Measurements from ENCODE around the gene UBLCP1.

UBLCP1 gene

GRCh38 chr5:159257629-159258283 lies 5.3 kb upstream of the UBLCP1 start:
- TF ChIP-seq TAF1 (IDR thresholded peaks at IDR 0.05; ENCODE audit: borderline replicate concordance, insufficient read depth, low read length) (no peak), FOXP2 (optimal IDR thresholded peaks at IDR 0.05; ENCODE audit: borderline replicate concordance, extremely low read depth, extremely low read length, insufficient read depth) (no peak), POLR2AphosphoS5 (IDR thresholded peaks at IDR 0.05; ENCODE audit: low read depth, low read length) (no peak), SIN3A (IDR thresholded peaks at IDR 0.05; ENCODE audit: borderline replicate concordance, insufficient read depth, low read length) (no peak), REST (IDR thresholded peaks at IDR 0.05; ENCODE audit: insufficient read depth in 1 of 2, low read depth in 2 of 2, low read length in 2 of 2) (no peak)

GRCh38 chr5:159258361-159258760 lies 4.7 kb upstream of the UBLCP1 start:
- no peak for TF ChIP-seq FOXP2 (optimal IDR thresholded peaks at IDR 0.05; ENCODE audit: borderline replicate concordance, extremely low read depth, extremely low read length, insufficient read depth)
- TF ChIP-seq POLR2AphosphoS5 (IDR thresholded peaks at IDR 0.05; ENCODE audit: low read depth, low read length), result no peak
- no peak for TF ChIP-seq TAF1 (IDR thresholded peaks at IDR 0.05; ENCODE audit: borderline replicate concordance, insufficient read depth, low read length)
- TF ChIP-seq REST (IDR thresholded peaks at IDR 0.05; ENCODE audit: insufficient read depth in 1 of 2, low read depth in 2 of 2, low read length in 2 of 2), result no peak
- TF ChIP-seq SIN3A (IDR thresholded peaks at IDR 0.05; ENCODE audit: borderline replicate concordance, insufficient read depth, low read length), result no peak

- no peak for TF ChIP-seq FOXP2 (optimal IDR thresholded peaks at IDR 0.05; ENCODE audit: borderline replicate concordance, extremely low read depth, extremely low read length, insufficient read depth)
- no peak for TF ChIP-seq REST (IDR thresholded peaks at IDR 0.05; ENCODE audit: insufficient read depth in 1 of 2, low read depth in 2 of 2, low read length in 2 of 2)
- no peak for TF ChIP-seq POLR2AphosphoS5 (IDR thresholded peaks at IDR 0.05; ENCODE audit: low read depth, low read length)
- no peak for TF ChIP-seq SIN3A (IDR thresholded peaks at IDR 0.05; ENCODE audit: borderline replicate concordance, insufficient read depth, low read length)
- TF ChIP-seq TAF1 (IDR thresholded peaks at IDR 0.05; ENCODE audit: borderline replicate concordance, insufficient read depth, low read length), result no peak
Measured at GRCh38 chr5:159262472-159262858, 625 bp upstream of the UBLCP1 start.

- no peak for TF ChIP-seq SIN3A (IDR thresholded peaks at IDR 0.05; ENCODE audit: borderline replicate concordance, insufficient read depth, low read length)
- TF ChIP-seq FOXP2 (optimal IDR thresholded peaks at IDR 0.05; ENCODE audit: borderline replicate concordance, extremely low read depth, extremely low read length, insufficient read depth), result no peak
- TF ChIP-seq REST (IDR thresholded peaks at IDR 0.05; ENCODE audit: insufficient read depth in 1 of 2, low read depth in 2 of 2, low read length in 2 of 2), result no peak
- TF ChIP-seq TAF1 (IDR thresholded peaks at IDR 0.05; ENCODE audit: borderline replicate concordance, insufficient read depth, low read length), result no peak
- no peak for TF ChIP-seq POLR2AphosphoS5 (IDR thresholded peaks at IDR 0.05; ENCODE audit: low read depth, low read length)
Measured at GRCh38 chr5:159263569-159263905, 447 bp downstream of the UBLCP1 start.
